K562 (cell line): ENCODE data around the gene METRN. TPM values are rescaled to one million over a fixed set of nuclear protein-coding genes. Genes with fewer than 3 reads are reported as not detected.

Experiments used
- ATF6 ChIP-seq: sonication (generic); formaldehyde crosslinking; IDR thresholded peaks from 2 replicates; pipeline ENCODE4 v1.4.0; 2020; ENCODE audit warnings: mild to moderate bottlenecking, missing genetic modification reagents
- SNIP1 ChIP-seq: fragments of 450-650 bp; IDR thresholded peaks from 2 replicates; pipeline ENCODE4 v1.7.1; 2017; ENCODE audit warnings: low read depth, mild to moderate bottlenecking
- SRSF1 ChIP-seq: fragments of 200-400 bp; formaldehyde crosslinking; IDR thresholded peaks from 2 replicates; pipeline ENCODE4 v1.6.1; 2017; ENCODE audit warnings: mild to moderate bottlenecking, low read depth, low read length, moderate library complexity
- STAT6 ChIP-seq: sonication (generic); formaldehyde crosslinking; IDR thresholded peaks from 2 replicates; pipeline ENCODE4 v1.8.1; 2023; ENCODE audit warnings: mild to moderate bottlenecking, missing genetic modification reagents
- ZNF766 ChIP-seq: fragments of 200-800 bp; sonication (Bioruptor generic); conservative IDR thresholded peaks from 2 replicates; pipeline ENCODE4 v1.6.1; 2016; ENCODE audit warnings: missing genetic modification characterization, missing compliant biosample characterization
- ZZZ3 ChIP-seq: fragments of 450-650 bp; IDR thresholded peaks from 2 replicates; pipeline ENCODE4 v1.6.1; 2016; ENCODE audit warnings: antibody characterized with exemption, mild to moderate bottlenecking, moderate library complexity
- polyA plus RNA-seq, 8 experiments: library from polyadenylated mRNA; depleted of rRNA in 4 of 8; stranded (reverse) in 5 of 8; unstranded in 3 of 8; fragments of >200 nt; fragmentation: Nextera tagmentation in 2 of 8; fragmentation: Illumina TruSeq in 1 of 8; extraction: Ambion mirVana in 2 of 8; extraction: Trizol in 1 of 8; gene quantifications; 2 replicates each; pipeline versions ENCODE4 v1.2.1 to v1.2.3, GENCODE V29; 2011 to 2014; ENCODE audit warnings: inconsistent platforms in 1 of 8, missing spikeins in 1 of 8
- total RNA-seq, 7 experiments: library from RNA; depleted of rRNA in 6 of 7; stranded (reverse); fragments of >200 nt in 6 of 7; fragmentation: Illumina TruSeq in 2 of 7; extraction: Trizol in 2 of 7; gene quantifications; 2 replicates each; pipeline versions ENCODE4 v1.2.1 to v1.2.3, GENCODE V29; 2011 to 2021; ENCODE audit warnings: low replicate concordance in 1 of 7
- TF ChIP-seq, protein P1 (sequence below): sonication (generic); formaldehyde crosslinking; IDR thresholded peaks from 2 replicates; pipeline ENCODE4 v1.8.0; 2022; ENCODE audit warnings: mild to moderate bottlenecking, missing genetic modification reagents
- TF ChIP-seq, protein P2 (sequence below): fragments of 200-800 bp; sonication (Bioruptor generic); IDR thresholded peaks from 2 replicates; pipeline ENCODE4 v1.6.1; 2017; ENCODE audit warnings: missing genetic modification characterization, missing compliant biosample characterization
- TF ChIP-seq, protein P3 (sequence below): sonication (generic); formaldehyde crosslinking; IDR thresholded peaks from 2 replicates; pipeline ENCODE4 v1.9.0; 2022; ENCODE audit warnings: mild to moderate bottlenecking, missing genetic modification reagents
- TF ChIP-seq, protein P4 (sequence below): fragments of 250-450 bp; sonication (Bioruptor Pico); IDR thresholded peaks from 2 replicates; pipeline ENCODE4 v1.8.0; 2021; ENCODE audit warnings: moderate library complexity, mild to moderate bottlenecking, inconsistent platforms
- TF ChIP-seq, protein P5 (sequence below), 2 experiments: fragments of 450-650 bp in 1 of 2; sonication (generic) in 1 of 2; formaldehyde crosslinking in 1 of 2; IDR thresholded peaks in 1 of 2; conservative IDR thresholded peaks in 1 of 2; 2 replicates each; pipeline versions ENCODE4 v1.6.1 to v1.8.1; 2016 to 2023; ENCODE audit warnings: mild to moderate bottlenecking in 2 of 2, moderate library complexity in 2 of 2, inconsistent platforms in 1 of 2, missing genetic modification reagents in 1 of 2

METRN gene
- total and polyA plus RNA-seq, 9 of the 15 experiments (the other 6 are each of a cell fraction or from before 2014, with no cell fraction given): 0.20 to 89.8 (median 15.4) TPM

DNA sequence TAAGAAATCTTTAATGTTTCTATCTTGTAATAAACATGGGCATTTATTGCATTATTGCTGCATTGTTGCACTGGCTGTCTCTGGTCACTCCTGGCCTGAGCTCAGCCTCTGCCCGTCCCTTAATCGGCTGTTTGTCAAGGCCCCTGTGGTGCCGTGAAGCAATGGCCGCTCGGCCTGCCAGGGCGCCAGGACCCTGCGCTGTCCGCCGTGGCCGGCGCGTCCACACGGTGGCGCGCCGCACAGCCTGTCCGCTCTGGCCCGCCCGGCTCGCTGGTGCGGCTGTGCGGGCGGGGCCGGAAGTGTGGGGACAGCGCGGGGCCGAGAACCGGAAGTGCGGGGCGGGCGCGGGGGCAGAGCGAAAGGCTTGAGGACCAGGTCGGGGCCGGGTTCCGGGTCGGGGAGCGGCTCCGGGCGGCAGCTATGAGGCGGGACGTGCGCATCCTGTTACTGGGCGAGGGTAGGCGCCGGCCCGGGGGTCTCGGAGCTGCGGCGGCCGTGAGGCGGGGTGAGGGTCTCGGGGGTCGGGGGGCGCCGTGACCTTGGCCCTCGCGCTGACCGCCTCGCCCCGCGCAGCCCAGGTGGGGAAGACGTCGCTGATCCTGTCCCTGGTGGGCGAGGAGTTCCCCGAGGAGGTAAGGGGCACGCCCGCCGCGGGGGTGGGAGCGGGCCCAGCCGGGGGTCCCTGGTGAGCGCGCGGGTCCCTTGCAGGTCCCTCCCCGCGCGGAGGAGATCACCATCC is 47.0 kb upstream of the METRN start, which contains the start of gene RHOT2 (continued):
- TF ChIP-seq, protein P1, sequence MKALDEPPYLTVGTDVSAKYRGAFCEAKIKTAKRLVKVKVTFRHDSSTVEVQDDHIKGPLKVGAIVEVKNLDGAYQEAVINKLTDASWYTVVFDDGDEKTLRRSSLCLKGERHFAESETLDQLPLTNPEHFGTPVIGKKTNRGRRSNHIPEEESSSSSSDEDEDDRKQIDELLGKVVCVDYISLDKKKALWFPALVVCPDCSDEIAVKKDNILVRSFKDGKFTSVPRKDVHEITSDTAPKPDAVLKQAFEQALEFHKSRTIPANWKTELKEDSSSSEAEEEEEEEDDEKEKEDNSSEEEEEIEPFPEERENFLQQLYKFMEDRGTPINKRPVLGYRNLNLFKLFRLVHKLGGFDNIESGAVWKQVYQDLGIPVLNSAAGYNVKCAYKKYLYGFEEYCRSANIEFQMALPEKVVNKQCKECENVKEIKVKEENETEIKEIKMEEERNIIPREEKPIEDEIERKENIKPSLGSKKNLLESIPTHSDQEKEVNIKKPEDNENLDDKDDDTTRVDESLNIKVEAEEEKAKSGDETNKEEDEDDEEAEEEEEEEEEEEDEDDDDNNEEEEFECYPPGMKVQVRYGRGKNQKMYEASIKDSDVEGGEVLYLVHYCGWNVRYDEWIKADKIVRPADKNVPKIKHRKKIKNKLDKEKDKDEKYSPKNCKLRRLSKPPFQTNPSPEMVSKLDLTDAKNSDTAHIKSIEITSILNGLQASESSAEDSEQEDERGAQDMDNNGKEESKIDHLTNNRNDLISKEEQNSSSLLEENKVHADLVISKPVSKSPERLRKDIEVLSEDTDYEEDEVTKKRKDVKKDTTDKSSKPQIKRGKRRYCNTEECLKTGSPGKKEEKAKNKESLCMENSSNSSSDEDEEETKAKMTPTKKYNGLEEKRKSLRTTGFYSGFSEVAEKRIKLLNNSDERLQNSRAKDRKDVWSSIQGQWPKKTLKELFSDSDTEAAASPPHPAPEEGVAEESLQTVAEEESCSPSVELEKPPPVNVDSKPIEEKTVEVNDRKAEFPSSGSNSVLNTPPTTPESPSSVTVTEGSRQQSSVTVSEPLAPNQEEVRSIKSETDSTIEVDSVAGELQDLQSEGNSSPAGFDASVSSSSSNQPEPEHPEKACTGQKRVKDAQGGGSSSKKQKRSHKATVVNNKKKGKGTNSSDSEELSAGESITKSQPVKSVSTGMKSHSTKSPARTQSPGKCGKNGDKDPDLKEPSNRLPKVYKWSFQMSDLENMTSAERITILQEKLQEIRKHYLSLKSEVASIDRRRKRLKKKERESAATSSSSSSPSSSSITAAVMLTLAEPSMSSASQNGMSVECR: peak; percentile 61; the same call in 1 of the 2 replicates
- TF ChIP-seq ZNF766 (CRISPR knock-in tag): no peak
- TF ChIP-seq, protein P2, sequence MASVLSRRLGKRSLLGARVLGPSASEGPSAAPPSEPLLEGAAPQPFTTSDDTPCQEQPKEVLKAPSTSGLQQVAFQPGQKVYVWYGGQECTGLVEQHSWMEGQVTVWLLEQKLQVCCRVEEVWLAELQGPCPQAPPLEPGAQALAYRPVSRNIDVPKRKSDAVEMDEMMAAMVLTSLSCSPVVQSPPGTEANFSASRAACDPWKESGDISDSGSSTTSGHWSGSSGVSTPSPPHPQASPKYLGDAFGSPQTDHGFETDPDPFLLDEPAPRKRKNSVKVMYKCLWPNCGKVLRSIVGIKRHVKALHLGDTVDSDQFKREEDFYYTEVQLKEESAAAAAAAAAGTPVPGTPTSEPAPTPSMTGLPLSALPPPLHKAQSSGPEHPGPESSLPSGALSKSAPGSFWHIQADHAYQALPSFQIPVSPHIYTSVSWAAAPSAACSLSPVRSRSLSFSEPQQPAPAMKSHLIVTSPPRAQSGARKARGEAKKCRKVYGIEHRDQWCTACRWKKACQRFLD (CRISPR knock-in tag): no peak
- TF ChIP-seq, protein P3, sequence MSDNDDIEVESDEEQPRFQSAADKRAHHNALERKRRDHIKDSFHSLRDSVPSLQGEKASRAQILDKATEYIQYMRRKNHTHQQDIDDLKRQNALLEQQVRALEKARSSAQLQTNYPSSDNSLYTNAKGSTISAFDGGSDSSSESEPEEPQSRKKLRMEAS (CRISPR knock-in tag): peak; percentile 29; the same call in 1 of the 2 replicates
- TF ChIP-seq, protein P4, sequence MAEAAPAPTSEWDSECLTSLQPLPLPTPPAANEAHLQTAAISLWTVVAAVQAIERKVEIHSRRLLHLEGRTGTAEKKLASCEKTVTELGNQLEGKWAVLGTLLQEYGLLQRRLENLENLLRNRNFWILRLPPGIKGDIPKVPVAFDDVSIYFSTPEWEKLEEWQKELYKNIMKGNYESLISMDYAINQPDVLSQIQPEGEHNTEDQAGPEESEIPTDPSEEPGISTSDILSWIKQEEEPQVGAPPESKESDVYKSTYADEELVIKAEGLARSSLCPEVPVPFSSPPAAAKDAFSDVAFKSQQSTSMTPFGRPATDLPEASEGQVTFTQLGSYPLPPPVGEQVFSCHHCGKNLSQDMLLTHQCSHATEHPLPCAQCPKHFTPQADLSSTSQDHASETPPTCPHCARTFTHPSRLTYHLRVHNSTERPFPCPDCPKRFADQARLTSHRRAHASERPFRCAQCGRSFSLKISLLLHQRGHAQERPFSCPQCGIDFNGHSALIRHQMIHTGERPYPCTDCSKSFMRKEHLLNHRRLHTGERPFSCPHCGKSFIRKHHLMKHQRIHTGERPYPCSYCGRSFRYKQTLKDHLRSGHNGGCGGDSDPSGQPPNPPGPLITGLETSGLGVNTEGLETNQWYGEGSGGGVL (CRISPR knock-in tag): no peak
- TF ChIP-seq ATF6 (CRISPR knock-in tag): no peak
- TF ChIP-seq, protein P5, sequence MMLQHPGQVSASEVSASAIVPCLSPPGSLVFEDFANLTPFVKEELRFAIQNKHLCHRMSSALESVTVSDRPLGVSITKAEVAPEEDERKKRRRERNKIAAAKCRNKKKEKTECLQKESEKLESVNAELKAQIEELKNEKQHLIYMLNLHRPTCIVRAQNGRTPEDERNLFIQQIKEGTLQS (IDR thresholded peaks at IDR 0.05): no peak
- TF ChIP-seq, protein P5 (CRISPR knock-in tag; conservative IDR thresholded peaks at IDR 0.05): no peak
- TF ChIP-seq ZZZ3: no peak
- no peak for TF ChIP-seq SNIP1
- TF ChIP-seq SRSF1: no peak
- no peak for TF ChIP-seq STAT6 (CRISPR knock-in tag)
